WTC11 (cell line): Measurements from ENCODE around the gene AADACL4. TPM values are rescaled to one million over a fixed set of nuclear protein-coding genes. Genes with fewer than 3 reads are reported as not detected.

Experiments
- ATAC-seq: fragments of 200-7000 bp; cut with Tn5 transposase; 2 replicates; pipeline ENCODE4 v1.10.0; 2021; ENCODE audit warnings: mild to moderate bottlenecking, moderate library complexity
- CTCF ChIA-PET: fragments of 300-600 bp; sonication (Branson Sonifier 250); formaldehyde crosslinking; loops from one replicate; lab custom pipeline; 2021; ENCODE audit warnings: antibody characterized with exemption; lab: Charles Lee
- POLR2A ChIA-PET: fragments of 350-600 bp; sonication (Branson Sonifier 250); formaldehyde crosslinking; loops from one replicate; lab custom pipeline; 2021; ENCODE audit warnings: antibody characterized with exemption; lab: Charles Lee
- DNase-seq: peaks from one replicate; pipeline ENCODE4 v3.0.0; 2021; ENCODE audit warnings: low spot score
- H3K27ac Mint-ChIP-seq: 2 replicates; pipeline ENCODE4 v1.8.0; 2021; ENCODE audit warnings: mixed read lengths
- H3K27me3 Mint-ChIP-seq: 2 replicates; pipeline ENCODE4 v1.8.0; 2021; ENCODE audit warnings: low read depth, mild to moderate bottlenecking, moderate library complexity, mixed read lengths
- H3K36me3 Mint-ChIP-seq: 2 replicates; pipeline ENCODE4 v1.8.0; 2021; ENCODE audit warnings: mixed read lengths
- H3K4me1 Mint-ChIP-seq: 2 replicates; pipeline ENCODE4 v1.8.0; 2022; ENCODE audit warnings: mixed read lengths
- H3K4me3 Mint-ChIP-seq: 2 replicates; pipeline ENCODE4 v1.8.0; 2021; ENCODE audit warnings: mild to moderate bottlenecking, moderate library complexity, mixed read lengths
- H3K9me3 Mint-ChIP-seq: 2 replicates; pipeline ENCODE4 v1.8.0; 2021; ENCODE audit warnings: mixed read lengths
- AFF4 ChIP-seq: sonication (generic); formaldehyde crosslinking; IDR thresholded peaks from 2 replicates; pipeline ENCODE4 v1.8.1; 2023; ENCODE audit warnings: mild to moderate bottlenecking, missing genetic modification reagents, borderline replicate concordance
- AR ChIP-seq: fragments of 250-450 bp; sonication (Bioruptor Pico); IDR thresholded peaks from 2 replicates; pipeline ENCODE4 v1.9.0; 2021; ENCODE audit warnings: mild to moderate bottlenecking
- ATF1 ChIP-seq: sonication (generic); formaldehyde crosslinking; IDR thresholded peaks from 2 replicates; pipeline ENCODE4 v1.8.1; 2023; ENCODE audit warnings: mild to moderate bottlenecking, moderate library complexity, missing genetic modification reagents
- CBFB ChIP-seq: sonication (generic); formaldehyde crosslinking; IDR thresholded peaks from 2 replicates; pipeline ENCODE4 v1.8.1; 2022; ENCODE audit warnings: mild to moderate bottlenecking, low read depth, missing genetic modification reagents
- CDX4 ChIP-seq: fragments of 250-450 bp; sonication (Bioruptor Pico); IDR thresholded peaks from 2 replicates; pipeline ENCODE4 v1.9.0; 2021; ENCODE audit warnings: moderate library complexity, mild to moderate bottlenecking, inconsistent platforms, borderline replicate concordance
- E2F1 ChIP-seq: sonication (generic); formaldehyde crosslinking; IDR thresholded peaks from 2 replicates; pipeline ENCODE4 v1.8.0; 2022; ENCODE audit warnings: mild to moderate bottlenecking, missing genetic modification reagents
- E2F5 ChIP-seq: sonication (generic); formaldehyde crosslinking; IDR thresholded peaks from 2 replicates; pipeline ENCODE4 v1.8.1; 2022; ENCODE audit warnings: mild to moderate bottlenecking, moderate library complexity, missing genetic modification reagents
- GABPB1 ChIP-seq: sonication (generic); formaldehyde crosslinking; IDR thresholded peaks from 2 replicates; pipeline ENCODE4 v1.8.1; 2023; ENCODE audit warnings: mild to moderate bottlenecking, missing genetic modification reagents
- GTF2I ChIP-seq: fragments of 250-450 bp; sonication (Bioruptor Pico); conservative IDR thresholded peaks from 2 replicates; pipeline ENCODE4 v1.4.0; 2021; ENCODE audit warnings: mild to moderate bottlenecking
- HMGXB4 ChIP-seq: sonication (generic); formaldehyde crosslinking; IDR thresholded peaks from 2 replicates; pipeline ENCODE4 v1.8.1; 2023; ENCODE audit warnings: mild to moderate bottlenecking, moderate library complexity, missing genetic modification reagents
- IRF1 ChIP-seq: sonication (generic); formaldehyde crosslinking; IDR thresholded peaks from 2 replicates; pipeline ENCODE4 v1.8.0; 2023; ENCODE audit warnings: missing genetic modification reagents
- JAZF1 ChIP-seq: fragments of 250-450 bp; sonication (Bioruptor Pico); IDR thresholded peaks from 2 replicates; pipeline ENCODE4 v1.9.0; 2021; ENCODE audit warnings: moderate library complexity, mild to moderate bottlenecking, inconsistent platforms
- MAX ChIP-seq: sonication (generic); formaldehyde crosslinking; IDR thresholded peaks from 2 replicates; pipeline ENCODE4 v1.8.0; 2022; ENCODE audit warnings: mild to moderate bottlenecking, missing genetic modification reagents
- PRRX2 ChIP-seq: fragments of 250-450 bp; sonication (Bioruptor Pico); IDR thresholded peaks from 2 replicates; pipeline ENCODE4 v1.8.0; 2021; ENCODE audit warnings: mild to moderate bottlenecking
- TCF7 ChIP-seq: sonication (generic); formaldehyde crosslinking; IDR thresholded peaks from 2 replicates; pipeline ENCODE4 v1.8.0; 2022; ENCODE audit warnings: mild to moderate bottlenecking, low read depth, missing genetic modification reagents, moderate library complexity
- TP53 ChIP-seq: sonication (generic); formaldehyde crosslinking; IDR thresholded peaks from 2 replicates; pipeline ENCODE4 v1.8.1; 2023; ENCODE audit warnings: mild to moderate bottlenecking, missing genetic modification reagents
- USF1 ChIP-seq: sonication (generic); formaldehyde crosslinking; IDR thresholded peaks from 2 replicates; pipeline ENCODE4 v1.8.0; 2022; ENCODE audit warnings: mild to moderate bottlenecking, missing genetic modification reagents
- ZBTB21 ChIP-seq: sonication (generic); formaldehyde crosslinking; IDR thresholded peaks from 2 replicates; pipeline ENCODE4 v1.8.1; 2023; ENCODE audit warnings: mild to moderate bottlenecking, missing genetic modification reagents, borderline replicate concordance
- ZBTB43 ChIP-seq: sonication (generic); formaldehyde crosslinking; IDR thresholded peaks from 2 replicates; pipeline ENCODE4 v1.8.1; 2023; ENCODE audit warnings: mild to moderate bottlenecking, missing genetic modification reagents
- ZNF232 ChIP-seq: sonication (generic); formaldehyde crosslinking; IDR thresholded peaks from 2 replicates; pipeline ENCODE4 v1.8.0; 2022; ENCODE audit warnings: mild to moderate bottlenecking, missing genetic modification reagents
- ZNF396 ChIP-seq: fragments of 250-450 bp; sonication (Bioruptor Pico); IDR thresholded peaks from 2 replicates; pipeline ENCODE4 v1.8.0; 2021; ENCODE audit warnings: mild to moderate bottlenecking, moderate library complexity, borderline replicate concordance
- ZNF671 ChIP-seq: fragments of 250-450 bp; sonication (Bioruptor Pico); IDR thresholded peaks from 2 replicates; pipeline ENCODE4 v1.8.0; 2021; ENCODE audit warnings: mild to moderate bottlenecking
- total RNA-seq: library from RNA; stranded (reverse); gene quantifications from 3 replicates; pipeline ENCODE4 v1.2.3, GENCODE V29; 2021

AADACL4 gene
- total RNA-seq, 1 experiment from 2014 or later, result 0.11 TPM

GRCh38 chr1:12610305-12610935, 33.5 kb upstream of the AADACL4 start (continued):
- TF ChIP-seq USF1 (CRISPR knock-in tag) (no peak), PRRX2 (no peak), E2F5 (CRISPR knock-in tag) (no peak), ATF1 (CRISPR knock-in tag) (no peak), AFF4 (CRISPR knock-in tag) (no peak), CBFB (CRISPR knock-in tag) (no peak), TP53 (no peak), ZNF396 (CRISPR knock-in tag) (no peak), CDX4 (CRISPR knock-in tag) (no peak), TCF7 (CRISPR knock-in tag) (no peak)

- H3K4me1 Mint-ChIP-seq, result peaks cover 50% of the 10 kb centered on the region
- no peak for ATAC-seq
- no peaks in the 10 kb centered on the region for H3K27me3 Mint-ChIP-seq
- H3K36me3 Mint-ChIP-seq, result peaks cover 48% of the 10 kb centered on the region
- H3K27ac Mint-ChIP-seq, result no peak overlapping the region
- H3K9me3 Mint-ChIP-seq, result peaks cover 10% of the 10 kb centered on the region
- no peak for DNase-seq
- no peak overlapping the region for H3K4me3 Mint-ChIP-seq
- ChIA-PET CTCF (no interaction called here), POLR2A (no interaction called here)
- TF ChIP-seq ZBTB21 (CRISPR knock-in tag), result no peak
- TF ChIP-seq ZNF671 (CRISPR knock-in tag), result no peak
- TF ChIP-seq AR, result no peak
- no peak for TF ChIP-seq GTF2I (CRISPR knock-in tag)
- no peak for TF ChIP-seq JAZF1
- TF ChIP-seq E2F1, result no peak
- no peak for TF ChIP-seq ZBTB43 (CRISPR knock-in tag)
- TF ChIP-seq GABPB1, result no peak
- no peak for TF ChIP-seq HMGXB4
- no peak for TF ChIP-seq MAX (CRISPR knock-in tag)
- TF ChIP-seq ZNF232 (CRISPR knock-in tag), result no peak
- no peak for TF ChIP-seq IRF1 (CRISPR knock-in tag)
These were observed 32.9 kb upstream of the AADACL4 start for GRCh38 chr1:12610941-12611340.
